Measurements from ENCODE around the gene IRF9.

IRF9 gene

GRCh38 chr14:24136684-24137528, 24.2 kb upstream of the IRF9 start:
- ATAC-seq (replicated peaks) (no peak), DNase-seq (no peak)
- Mint-ChIP-seq H3K9me3 (no peaks in the 10 kb centered on the region), H3K36me3 (peaks cover 30 to 35% of the 10 kb centered on the region in 2 donors), H3K27me3 (no peaks in the 10 kb centered on the region), H3K27ac (peak overlapping the region; percentile 97), H3K4me1 (peaks cover 45 to 63% of the 10 kb centered on the region in 2 donors), H3K4me3 (peak overlapping the region; percentile 90 to 93)

- Mint-ChIP-seq H3K9me3 (no peaks in the 10 kb centered on the region), H3K36me3 (peaks cover 29 to 37% of the 10 kb centered on the region in 2 donors), H3K4me3 (peak overlapping the region; percentile 90 to 93), H3K4me1 (peaks cover 43 to 63% of the 10 kb centered on the region in 2 donors), H3K27me3 (no peaks in the 10 kb centered on the region), H3K27ac (peak overlapping the region; percentile 74)
- DNase-seq = no peak
- no peak for ATAC-seq (replicated peaks)
Observed at GRCh38 chr14:24137529-24138395, 23.3 kb upstream of the IRF9 start.

GRCh38 chr14:24138396-24139271, 22.4 kb upstream of the IRF9 start:
- Mint-ChIP-seq H3K36me3 (peaks cover 37 to 45% of the 10 kb centered on the region in 2 donors), H3K4me3 (peak overlapping the region; percentile 62 to 77), H3K9me3 (no peaks in the 10 kb centered on the region), H3K27me3 (no peaks in the 10 kb centered on the region), H3K27ac (peak overlapping the region; percentile 74), H3K4me1 (peaks cover 48 to 69% of the 10 kb centered on the region in 2 donors)
- DNase-seq (no peak), ATAC-seq (replicated peaks) (no peak)

GRCh38 chr14:24139272-24139934, 21.7 kb upstream of the IRF9 start:
- ATAC-seq (replicated peaks) (no peak), DNase-seq (no peak)
- no peaks in the 10 kb centered on the region for H3K27me3 Mint-ChIP-seq
- peaks cover 41 to 52% of the 10 kb centered on the region in 2 donors for H3K36me3 Mint-ChIP-seq
- H3K9me3 Mint-ChIP-seq = no peaks in the 10 kb centered on the region
- peak overlapping the region; percentile 62 to 77 for H3K4me3 Mint-ChIP-seq
- peak overlapping the region; percentile 75 for H3K27ac Mint-ChIP-seq
- peaks cover 51 to 76% of the 10 kb centered on the region in 2 donors for H3K4me1 Mint-ChIP-seq

DNA sequence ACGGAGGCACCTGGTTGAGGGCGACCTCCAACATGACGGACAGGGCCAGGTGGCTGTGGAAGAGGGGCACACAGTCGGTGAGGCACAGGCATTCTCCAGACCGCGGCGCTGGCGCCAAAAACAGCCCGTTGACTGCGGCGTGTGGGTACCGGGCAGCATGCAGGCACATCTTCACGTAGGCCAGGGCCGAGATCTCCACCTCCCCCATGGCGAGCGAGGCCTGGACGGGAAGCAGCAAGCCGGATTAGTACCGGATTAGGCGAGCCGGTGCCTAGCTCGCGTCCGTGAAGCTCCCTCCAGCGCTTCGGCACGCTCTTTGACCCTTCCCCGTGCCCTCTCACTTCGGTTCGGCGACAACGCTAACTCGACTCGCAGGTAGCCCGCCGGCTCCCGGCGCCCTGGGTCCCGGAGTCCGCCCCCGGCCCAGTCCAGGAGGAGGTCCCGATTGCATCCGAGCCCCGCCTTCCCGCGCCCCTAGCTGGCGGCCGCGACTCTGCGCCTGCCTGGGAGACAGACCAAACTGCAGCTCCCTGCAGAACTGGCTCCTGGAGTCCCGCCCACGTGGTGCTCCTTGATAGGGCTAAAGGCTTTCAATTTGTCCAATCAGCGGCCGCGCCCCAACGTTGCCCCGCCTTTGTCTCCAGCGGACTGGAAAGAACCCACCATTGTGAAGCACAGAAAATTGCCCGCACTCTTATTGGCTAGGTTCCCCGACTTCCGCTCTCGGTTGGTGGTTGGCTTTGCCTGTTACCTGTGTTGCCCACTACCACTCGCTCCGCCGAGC, 19.8 kb upstream of the IRF9 start, which contains the start of gene EMC9:
EMC9 (minus strand) TSS at position 495 of the 784 bp plus-strand sequence; CDS start at position 208, 287 bp downstream.
- H3K36me3 Mint-ChIP-seq = peaks cover 54 to 67% of the 10 kb centered on the region in 2 donors
- H3K4me1 Mint-ChIP-seq = peaks cover 56 to 86% of the 10 kb centered on the region in 2 donors
- ATAC-seq (replicated peaks) (peak; percentile 88 to 89), DNase-seq (peak; percentile 98)
- peak within 1 kb of the TSS; percentile 85 to 94 for H3K4me3 Mint-ChIP-seq
- no peaks in the 10 kb centered on the region for H3K27me3 Mint-ChIP-seq
- H3K27ac Mint-ChIP-seq = peak within 1 kb of the TSS; percentile 88
- H3K9me3 Mint-ChIP-seq = no peaks in the 10 kb centered on the region

DNA sequence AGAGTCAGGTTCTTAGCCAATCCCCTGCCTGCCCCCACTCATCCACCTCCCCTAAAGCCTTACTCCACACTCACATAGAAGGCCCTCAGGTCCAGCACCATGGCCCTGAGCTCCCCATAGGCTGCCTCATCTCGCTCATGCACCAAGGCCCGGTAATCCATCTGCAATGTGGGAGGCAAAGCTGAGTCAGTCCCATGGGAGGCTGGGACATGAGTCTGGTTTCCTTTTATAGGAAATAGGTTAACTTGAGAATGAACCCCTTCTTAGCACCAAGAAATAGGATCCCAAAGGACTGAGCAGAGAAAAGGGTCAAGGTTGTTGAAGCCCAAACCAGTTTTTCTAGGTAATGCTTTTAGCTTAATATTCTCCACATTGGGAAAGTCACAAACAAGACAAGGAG, 17.6 kb upstream of the IRF9 start:
- H3K9me3 Mint-ChIP-seq = no peaks in the 10 kb centered on the region
- DNase-seq (no peak), ATAC-seq (replicated peaks) (no peak)
- no peak overlapping the region for H3K27ac Mint-ChIP-seq
- no peak overlapping the region for H3K4me3 Mint-ChIP-seq
- H3K4me1 Mint-ChIP-seq = peaks cover 46 to 77% of the 10 kb centered on the region in 2 donors
- H3K36me3 Mint-ChIP-seq = peaks cover 46 to 55% of the 10 kb centered on the region in 2 donors
- no peaks in the 10 kb centered on the region for H3K27me3 Mint-ChIP-seq

- no peaks in the 10 kb centered on the region for H3K27me3 Mint-ChIP-seq
- H3K27ac Mint-ChIP-seq = no peak overlapping the region
- H3K36me3 Mint-ChIP-seq = peaks cover 43 to 52% of the 10 kb centered on the region in 2 donors
- no peak overlapping the region for H3K4me3 Mint-ChIP-seq
- H3K4me1 Mint-ChIP-seq = peaks cover 43 to 77% of the 10 kb centered on the region in 2 donors
- DNase-seq (no peak), ATAC-seq (replicated peaks) (no peak)
- no peaks in the 10 kb centered on the region for H3K9me3 Mint-ChIP-seq
Observed at GRCh38 chr14:24144451-24144850, 16.6 kb upstream of the IRF9 start.

DNA sequence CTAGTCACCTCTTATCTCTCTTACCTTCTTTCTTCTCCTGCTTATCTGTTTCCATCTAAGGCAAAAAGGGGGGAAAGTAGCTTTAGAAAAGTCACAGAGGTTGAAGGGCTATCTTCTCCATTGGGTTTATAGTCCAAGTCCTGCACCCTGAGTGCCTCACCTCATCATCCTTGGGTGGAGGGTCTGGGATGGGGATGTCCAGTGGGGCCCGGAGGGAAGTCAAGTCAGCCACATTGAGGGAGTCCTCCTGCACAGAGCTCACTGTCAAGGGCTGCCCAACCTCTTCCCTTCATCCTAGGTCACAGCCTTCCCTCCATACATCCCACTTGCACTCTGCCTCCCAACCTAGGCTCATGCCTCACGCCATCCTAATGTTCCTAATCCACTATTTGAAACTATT, 15.8 kb upstream of the IRF9 start:
- H3K4me1 Mint-ChIP-seq = peaks cover 44 to 75% of the 10 kb centered on the region in 2 donors
- H3K4me3 Mint-ChIP-seq = peak overlapping the region; percentile 96 to 97
- peaks cover 43 to 53% of the 10 kb centered on the region in 2 donors for H3K36me3 Mint-ChIP-seq
- no peaks in the 10 kb centered on the region for H3K9me3 Mint-ChIP-seq
- peak overlapping the region; percentile 97 for H3K27ac Mint-ChIP-seq
- ATAC-seq (replicated peaks) (no peak), DNase-seq (no peak)
- H3K27me3 Mint-ChIP-seq = no peaks in the 10 kb centered on the region

DNA sequence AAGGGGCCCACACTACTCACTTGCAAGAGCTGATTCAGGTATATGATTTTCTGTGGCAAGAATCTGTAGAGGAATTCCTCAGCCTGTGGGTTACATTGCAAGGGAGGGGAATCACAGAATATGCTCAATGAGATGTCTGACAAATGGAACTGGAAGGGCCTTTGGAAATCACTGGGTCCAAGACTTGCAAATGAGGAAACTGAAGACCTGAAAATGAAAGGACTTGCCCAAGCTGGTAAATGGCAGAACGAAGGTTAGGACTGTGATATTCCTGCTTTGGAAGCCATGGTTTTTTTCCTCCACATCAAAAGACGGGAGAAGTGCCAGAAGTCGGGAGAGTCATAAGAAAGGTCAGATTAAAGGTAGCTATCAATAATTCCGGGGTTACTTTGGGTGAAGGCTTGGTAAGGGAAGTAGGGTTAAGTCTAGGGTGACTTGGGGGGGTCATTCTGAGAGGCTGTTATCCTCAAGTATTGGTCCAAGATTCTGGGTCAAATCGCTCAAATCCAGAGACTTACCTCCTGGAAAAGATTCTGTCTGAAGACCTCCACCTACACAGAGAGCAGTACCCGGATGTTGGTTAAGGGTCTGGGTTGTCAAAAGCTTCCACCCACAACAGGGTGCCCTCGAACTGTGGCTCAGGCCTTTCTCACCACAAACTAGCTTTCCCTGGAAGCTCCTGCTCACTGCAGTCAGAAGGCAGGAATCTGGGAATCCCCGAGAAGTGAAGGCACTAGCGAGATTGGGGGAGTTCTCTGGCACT, 15.2 kb upstream of the IRF9 start:
- no peak for ATAC-seq (replicated peaks)
- no peaks in the 10 kb centered on the region for H3K9me3 Mint-ChIP-seq

DNA sequence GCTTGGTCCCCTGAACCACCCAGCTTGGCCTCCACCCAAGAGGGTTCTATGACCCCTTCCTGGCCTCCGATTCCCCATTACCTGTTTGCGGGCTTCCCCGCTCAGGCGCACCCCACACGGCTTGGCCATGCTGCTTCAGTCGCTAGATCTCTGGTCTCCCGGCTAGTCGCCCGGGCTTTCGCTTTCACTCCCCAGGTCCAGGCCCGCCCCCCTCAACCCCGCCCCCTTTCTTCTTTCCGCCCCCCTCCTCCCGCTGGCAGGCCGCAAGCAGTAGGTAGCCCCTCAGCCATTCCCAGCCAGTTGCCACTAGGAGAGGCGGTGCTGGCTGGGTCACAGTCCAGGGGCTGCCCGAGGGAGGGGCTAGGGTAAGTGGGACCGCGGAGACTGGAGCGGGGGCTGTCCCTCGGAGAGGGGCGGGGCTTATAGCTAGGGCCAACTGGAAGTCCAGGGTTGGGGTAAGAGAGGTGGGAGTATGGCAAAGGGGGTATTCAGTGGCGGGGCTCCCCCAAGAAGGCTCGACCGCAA, 14.6 kb upstream of the IRF9 start, which contains the start of gene PSME2:
PSME2 (minus strand) TSS at position 158 of the 525 bp plus-strand sequence; CDS start at position 129, 29 bp downstream.
- no peaks in the 10 kb centered on the region for H3K27me3 Mint-ChIP-seq
- H3K36me3 Mint-ChIP-seq = peaks cover 54 to 59% of the 10 kb centered on the region in 2 donors
- ATAC-seq (replicated peaks) (peak; percentile 79 to 80), DNase-seq (peak; percentile 97)
- no peaks in the 10 kb centered on the region for H3K9me3 Mint-ChIP-seq
- peak within 1 kb of the TSS; percentile 96 to 97 for H3K4me3 Mint-ChIP-seq
- H3K4me1 Mint-ChIP-seq = peaks cover 45 to 76% of the 10 kb centered on the region in 2 donors
- peak within 1 kb of the TSS; percentile 97 for H3K27ac Mint-ChIP-seq

More for the DNA sequence above, 15.2 kb upstream of the IRF9 start:
- H3K27me3 Mint-ChIP-seq = no peaks in the 10 kb centered on the region
- H3K27ac Mint-ChIP-seq = peak overlapping the region; percentile 97
- H3K4me1 Mint-ChIP-seq = peaks cover 44 to 76% of the 10 kb centered on the region in 2 donors
- DNase-seq = no peak
- peak overlapping the region; percentile 96 to 97 for H3K4me3 Mint-ChIP-seq
- H3K36me3 Mint-ChIP-seq = peaks cover 49 to 56% of the 10 kb centered on the region in 2 donors

DNA sequence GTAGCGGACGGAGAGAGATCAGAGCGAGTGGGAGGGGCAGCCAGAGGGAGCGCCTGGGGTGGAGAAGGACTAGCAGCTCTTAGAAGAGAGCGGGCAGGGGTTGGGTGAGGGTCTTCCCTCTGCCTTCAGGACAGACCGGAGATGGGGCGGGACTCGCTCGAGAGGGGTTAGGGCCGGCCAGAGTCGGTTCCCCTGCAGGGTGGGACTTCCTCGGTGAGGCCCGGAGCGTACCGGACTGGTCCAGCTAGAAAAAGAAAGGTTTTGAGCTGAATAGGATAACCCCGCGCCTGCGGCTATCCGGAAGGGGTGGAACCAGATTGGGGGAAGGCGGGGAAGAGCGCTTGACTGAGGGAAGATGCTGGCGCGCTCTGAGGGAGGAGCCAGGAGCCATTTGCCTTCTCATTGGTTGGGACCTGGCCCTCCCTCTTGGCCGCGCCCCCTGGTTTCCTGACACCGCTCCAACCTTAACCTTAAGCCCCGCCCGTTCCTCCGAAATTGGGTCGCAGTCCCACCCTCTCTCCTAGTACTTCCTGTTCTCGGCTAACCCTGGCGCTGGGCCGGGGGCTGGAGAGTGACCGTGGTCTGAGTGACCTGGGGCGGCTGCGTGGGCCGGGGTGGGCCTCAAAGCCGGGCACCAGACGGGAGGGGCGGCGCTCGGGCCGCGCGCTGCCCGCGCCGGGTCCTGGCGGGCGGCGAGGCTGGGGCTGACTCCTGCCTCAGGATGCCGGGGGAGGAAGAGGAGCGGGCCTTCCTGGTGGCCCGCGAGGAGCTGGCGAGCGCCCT, 13.9 kb upstream of the IRF9 start, which contains the start of gene RNF31:
RNF31 (plus strand) TSS at position 521 of the 783 bp plus-strand sequence; CDS start at position 722, 201 bp downstream.
- DNase-seq (peak; percentile 96), ATAC-seq (replicated peaks) (peak; percentile 87 to 88)
- H3K9me3 Mint-ChIP-seq = no peaks in the 10 kb centered on the region
- peaks cover 57 to 62% of the 10 kb centered on the region in 2 donors for H3K36me3 Mint-ChIP-seq
- no peaks in the 10 kb centered on the region for H3K27me3 Mint-ChIP-seq
- H3K4me3 Mint-ChIP-seq = peak within 1 kb of the TSS; percentile 96 to 97
- peaks cover 40 to 72% of the 10 kb centered on the region in 2 donors for H3K4me1 Mint-ChIP-seq
- H3K27ac Mint-ChIP-seq = peak within 1 kb of the TSS; percentile 97
